Measurements from ENCODE around the gene GP9.
"Not testable (repeated sequence)": the region's sequence is repeated elsewhere in the genome, so short reads cannot be mapped to it uniquely, and the experiment has no call there.

The GP9 gene

DNA sequence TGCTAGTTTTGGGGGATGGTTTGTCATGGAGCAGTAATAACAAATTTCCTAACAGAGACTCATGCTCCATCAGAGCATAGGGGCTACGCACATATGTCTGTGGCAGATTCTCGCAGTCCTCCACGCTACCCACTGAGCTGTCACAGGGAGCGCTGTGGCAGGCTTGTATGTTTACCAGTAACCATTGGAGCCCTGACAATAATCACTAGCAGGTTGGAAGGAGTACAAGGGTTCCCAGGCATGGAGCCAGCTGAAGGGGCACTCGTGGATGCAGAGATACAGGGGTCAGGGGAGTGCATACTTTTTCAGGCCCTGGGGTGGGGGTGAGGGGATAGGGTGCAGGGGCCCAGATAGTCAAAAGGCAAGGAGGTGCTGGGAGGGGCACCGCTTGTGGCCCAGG lies 7.9 kb upstream of the GP9 start:
- DNase-seq, result no peak

DNA sequence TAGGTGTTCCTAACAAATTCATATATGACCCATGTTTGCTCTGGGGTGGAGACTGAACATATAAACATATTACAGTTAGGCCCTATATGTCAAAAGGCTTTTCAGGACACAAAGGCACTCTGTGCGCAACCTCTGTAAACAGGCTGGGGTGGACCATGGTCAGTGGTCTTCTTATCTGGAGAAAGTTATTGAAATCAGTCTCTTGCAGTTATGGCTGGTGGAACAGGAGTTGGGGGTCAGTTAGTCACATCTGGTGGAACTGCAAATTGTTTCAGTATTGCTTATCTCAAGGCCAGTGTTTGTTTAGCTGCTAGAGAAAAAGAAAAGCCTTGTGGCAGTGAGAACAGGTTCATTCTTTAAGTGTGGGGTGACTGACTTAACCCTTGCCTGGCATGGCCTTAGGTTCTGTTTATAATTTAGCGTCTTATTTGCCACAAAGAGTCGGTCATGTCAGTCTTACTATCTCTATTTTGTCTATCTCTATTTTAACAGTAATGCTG lies 5.9 kb upstream of the GP9 start:
- DNase-seq, result no peak

GRCh38 chr3:129056451-129057173 lies 4.0 kb upstream of the GP9 start:
- no peak for DNase-seq

DNA sequence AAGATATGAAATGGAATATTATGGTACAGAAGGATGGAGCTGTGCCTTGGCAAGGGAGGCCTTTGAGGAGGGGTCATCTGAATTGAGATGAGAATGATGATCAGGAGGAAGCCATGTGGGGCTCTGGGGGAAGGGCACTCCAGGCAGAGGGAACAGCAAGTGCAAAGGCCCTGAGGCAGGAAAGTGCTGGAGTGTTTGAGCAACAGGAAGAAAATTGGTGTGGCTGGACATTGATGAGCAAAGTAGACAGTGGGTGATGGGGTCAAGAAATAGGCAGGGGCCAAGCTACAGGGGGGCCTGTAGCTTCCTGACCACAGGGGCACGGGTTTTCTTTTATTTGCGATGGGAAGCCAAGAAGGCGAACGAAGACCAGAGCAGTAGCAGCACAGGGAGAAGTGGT lies 3.3 kb upstream of the GP9 start:
- DNase-seq, result no peak

GRCh38 chr3:129058441-129059200 lies 2.0 kb upstream of the GP9 start:
- DNase-seq, result no peak

- DNase-seq, result no peak
Measured at GRCh38 chr3:129059311-129059958, 1.1 kb upstream of the GP9 start.

DNA sequence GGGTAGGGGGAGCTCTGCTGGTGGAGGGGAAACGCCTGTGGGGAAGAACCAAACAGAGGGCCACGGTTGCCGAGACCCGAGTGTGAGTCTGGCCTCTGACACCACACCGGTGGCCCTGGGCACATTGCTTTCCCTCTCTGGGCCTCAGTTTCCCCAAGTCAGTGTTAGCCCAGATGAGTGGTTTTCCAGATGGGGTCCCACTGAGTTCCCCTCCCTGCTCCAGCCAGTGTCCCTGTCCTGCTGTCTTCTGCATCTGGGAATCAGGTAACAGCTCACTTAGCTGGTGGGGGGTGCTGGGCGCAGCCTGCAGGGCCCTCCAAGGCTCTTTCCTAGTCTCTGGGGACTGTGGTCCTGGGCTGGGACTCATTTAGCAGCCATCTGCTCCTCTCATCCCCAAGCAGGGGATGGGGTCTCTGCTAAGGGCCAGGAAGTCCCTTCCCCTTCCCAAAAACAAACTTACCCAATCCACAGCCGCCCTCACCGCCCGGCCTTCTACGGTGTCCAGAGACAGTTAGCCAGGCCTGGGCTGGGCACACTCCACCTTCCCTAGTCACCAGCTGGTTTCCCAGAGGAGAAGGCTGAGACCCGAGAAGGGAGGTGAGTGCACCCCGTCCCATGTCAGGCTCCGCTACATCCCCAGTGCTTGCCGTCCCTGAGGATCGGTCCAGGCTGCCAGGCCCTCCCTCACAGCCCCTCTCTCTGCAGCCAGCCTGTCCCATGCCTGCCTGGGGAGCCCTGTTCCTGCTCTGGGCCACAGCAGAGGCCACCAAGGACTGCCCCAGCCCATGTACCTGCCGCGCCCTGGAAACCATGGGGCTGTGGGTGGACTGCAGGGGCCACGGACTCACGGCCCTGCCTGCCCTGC lies 676 bp downstream of the GP9 start:
- no peak for DNase-seq

DNA sequence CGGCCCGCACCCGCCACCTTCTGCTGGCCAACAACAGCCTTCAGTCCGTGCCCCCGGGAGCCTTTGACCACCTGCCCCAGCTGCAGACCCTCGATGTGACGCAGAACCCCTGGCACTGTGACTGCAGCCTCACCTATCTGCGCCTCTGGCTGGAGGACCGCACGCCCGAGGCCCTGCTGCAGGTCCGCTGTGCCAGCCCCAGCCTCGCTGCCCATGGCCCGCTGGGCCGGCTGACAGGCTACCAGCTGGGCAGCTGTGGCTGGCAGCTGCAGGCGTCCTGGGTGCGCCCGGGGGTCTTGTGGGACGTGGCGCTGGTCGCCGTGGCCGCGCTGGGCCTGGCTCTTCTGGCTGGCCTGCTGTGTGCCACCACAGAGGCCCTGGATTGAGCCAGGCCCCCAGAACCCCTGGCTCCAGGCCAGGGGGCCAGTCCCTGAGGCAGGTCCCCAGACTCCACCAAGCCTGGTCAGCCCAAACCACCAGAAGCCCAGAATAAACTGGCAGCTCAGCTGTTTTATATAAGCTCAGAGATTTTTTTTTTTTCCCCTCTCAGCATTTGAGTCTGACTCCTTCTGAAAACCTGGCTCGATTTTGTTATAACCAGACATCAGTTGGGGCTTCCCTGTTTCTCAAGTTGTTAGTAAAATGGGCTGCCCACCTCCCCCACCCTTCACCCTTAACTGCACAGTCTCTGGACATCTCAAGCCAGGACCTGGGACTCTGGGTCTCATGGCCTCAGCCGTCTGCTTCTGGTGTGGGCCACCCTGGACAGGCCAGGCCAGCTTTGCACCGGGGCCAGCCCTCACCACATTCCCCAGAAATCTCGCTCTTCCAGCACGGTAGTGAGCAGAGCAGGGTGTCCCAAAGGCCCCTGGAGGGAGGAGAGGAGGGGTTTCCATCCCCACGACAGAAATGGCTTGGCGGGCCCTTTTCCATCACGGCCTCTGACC lies 1.6 kb downstream of the GP9 start:
- no peak for DNase-seq

- no peak for DNase-seq
Measured at GRCh38 chr3:129063091-129063640, 2.6 kb downstream of the GP9 start.

DNA sequence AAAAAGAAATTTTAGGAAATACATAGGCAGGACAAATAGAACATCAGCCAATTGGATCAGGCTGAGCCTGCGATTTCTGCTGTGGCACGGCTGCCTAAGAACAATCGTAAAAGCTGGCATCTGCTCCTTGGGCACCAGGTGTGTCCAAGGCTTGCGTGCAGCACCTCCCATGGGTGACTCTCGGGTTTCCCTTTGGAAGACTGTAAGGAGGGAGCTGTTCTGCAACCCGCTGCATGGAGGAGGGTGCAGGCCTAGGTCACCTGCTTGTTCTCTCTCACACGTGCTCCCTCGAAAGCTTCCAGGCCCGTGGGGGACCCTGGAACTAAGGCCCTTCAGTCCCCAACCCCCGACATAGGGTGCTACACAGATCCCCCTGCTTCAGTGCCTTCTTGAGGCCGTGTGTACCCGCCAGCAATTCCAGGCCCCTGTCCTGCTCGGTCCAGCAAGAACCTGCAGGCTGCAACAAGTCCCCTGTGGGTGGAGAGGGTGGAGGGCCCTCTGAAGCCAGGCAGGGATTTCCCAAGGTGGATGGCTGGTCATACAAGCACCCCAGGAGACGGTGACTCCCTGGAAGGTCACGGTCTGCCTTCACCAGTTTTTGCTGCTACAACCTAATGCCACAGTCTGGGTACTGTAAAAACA lies 3.4 kb downstream of the GP9 start:
- DNase-seq, result no peak

DNA sequence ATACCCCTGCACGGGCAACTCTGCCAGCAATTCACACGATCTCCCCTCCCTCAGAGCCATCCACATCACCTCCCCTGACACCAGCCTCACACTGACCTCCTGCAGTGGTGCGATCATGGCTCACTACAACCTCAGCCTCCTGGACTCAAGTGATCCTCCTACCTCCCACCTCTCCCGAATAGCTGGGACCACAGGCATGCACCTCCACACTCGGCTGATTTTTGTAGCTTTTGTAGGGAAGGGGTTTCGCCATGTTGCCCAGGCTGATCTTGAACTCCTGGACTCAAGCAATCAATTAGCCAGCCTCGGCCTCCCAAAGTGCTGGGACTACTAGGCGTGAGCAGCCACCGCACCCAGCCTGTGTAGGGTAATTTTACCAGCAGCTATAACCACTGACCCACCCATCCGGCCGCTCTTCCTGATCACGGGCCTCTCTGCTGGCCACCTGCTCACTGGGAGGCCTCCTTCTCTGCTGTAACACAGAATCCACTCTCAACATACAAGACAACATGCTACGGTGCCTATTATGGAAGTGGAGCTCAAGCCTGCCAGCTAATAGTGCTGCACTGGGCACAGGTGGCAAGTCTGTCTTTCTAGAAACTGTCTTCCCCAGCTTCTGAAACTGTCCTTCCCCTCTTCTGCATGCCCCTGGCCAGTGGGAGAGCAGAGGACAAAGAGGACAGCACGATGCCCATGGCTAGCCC lies 4.6 kb downstream of the GP9 start:
- DNase-seq, result no peak

- no peak for DNase-seq
Measured at GRCh38 chr3:129065720-129066073, 5.1 kb downstream of the GP9 start.

GRCh38 chr3:129067719-129068118 lies 7.1 kb downstream of the GP9 start:
- DNase-seq, result not testable (repeated sequence)

GRCh38 chr3:129068291-129068886 lies 7.8 kb downstream of the GP9 start:
- DNase-seq, result no peak

GRCh38 chr3:129069313-129070085 lies 8.9 kb downstream of the GP9 start:
- not testable (repeated sequence) for DNase-seq

DNA sequence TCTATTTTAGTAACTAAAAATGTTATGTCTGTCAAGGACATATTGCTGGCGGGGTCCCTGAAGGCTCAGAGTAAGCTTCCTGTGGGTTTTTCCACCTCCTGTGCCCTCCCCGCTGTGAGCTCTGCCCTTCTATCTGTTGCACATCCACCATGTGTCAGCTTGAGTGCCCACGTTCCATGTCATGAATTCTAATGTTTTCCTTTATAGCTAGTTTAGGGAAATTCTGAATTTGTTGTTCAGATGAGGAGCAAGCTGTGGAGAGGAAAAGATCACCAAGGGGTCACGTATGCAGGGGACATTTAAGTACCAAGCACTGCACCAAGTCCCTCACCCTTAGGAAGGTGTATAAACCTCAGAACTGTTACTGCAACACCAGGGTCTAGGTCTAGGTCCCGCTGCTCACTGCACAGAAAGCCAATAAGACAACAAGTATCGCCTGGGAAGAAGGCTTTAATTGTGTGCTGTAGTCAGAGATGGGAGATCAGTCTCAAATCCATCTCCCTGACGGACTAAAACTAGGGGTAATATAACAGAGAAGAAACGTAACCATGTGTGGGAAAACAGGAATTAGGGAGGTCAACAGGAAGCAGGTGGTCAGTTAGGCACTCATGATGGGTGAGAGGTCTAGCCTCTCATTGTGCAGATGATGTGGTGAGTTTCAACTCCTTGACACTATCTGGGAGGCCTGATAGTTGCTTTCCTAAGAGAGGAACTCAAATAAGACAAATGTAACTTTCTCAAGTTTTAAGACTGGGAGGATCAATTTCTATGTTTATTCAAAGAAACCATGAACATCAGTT lies 9.7 kb downstream of the GP9 start:
- DNase-seq, result no peak

GRCh38 chr3:129077222-129077621 lies 16.6 kb downstream of the GP9 start:
- DNase-seq, result no peak

DNA sequence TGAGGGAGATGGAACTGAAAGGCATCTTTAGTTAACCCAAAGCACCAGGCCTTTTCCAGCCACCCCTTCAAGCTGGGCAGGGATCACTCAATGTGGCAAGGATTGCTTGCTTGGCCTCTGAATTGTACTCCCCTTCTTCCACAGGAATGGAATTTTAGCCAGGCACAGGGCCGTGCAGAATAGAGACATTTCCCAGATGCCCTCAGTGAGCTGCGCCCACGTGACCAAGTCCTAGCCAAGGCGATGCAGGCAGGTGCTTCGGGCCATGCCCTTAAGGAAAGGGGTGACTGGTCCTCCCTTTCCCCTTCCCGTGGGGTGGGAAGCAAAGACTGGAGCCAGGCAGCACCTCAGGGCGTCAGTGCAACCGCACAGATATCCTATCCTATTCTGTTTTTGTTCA lies 17.9 kb downstream of the GP9 start:
- no peak for DNase-seq
